Activated T-helper 1 cell treated with Interleukin-2 at 50 U/mL for 16 hours (primary cell): ENCODE measurements around the gene FUT4.
"Not testable (repeated sequence)": the region's sequence is repeated elsewhere in the genome, so short reads cannot be mapped to it uniquely, and the experiment has no call there.

Experiments used
- DNase-seq: peaks from one replicate; pipeline ENCODE4 v3.0.0-alpha.2; 2020; ENCODE audit warnings: low read depth

The FUT4 gene

GRCh38 chr11:94567181-94567670 is 23.5 kb downstream of the FUT4 start, which contains the start of gene PIWIL4:
PIWIL4 (plus strand) TSS chr11:94567368; CDS start chr11:94567519, 151 bp downstream.
- DNase-seq, result no peak

DNA sequence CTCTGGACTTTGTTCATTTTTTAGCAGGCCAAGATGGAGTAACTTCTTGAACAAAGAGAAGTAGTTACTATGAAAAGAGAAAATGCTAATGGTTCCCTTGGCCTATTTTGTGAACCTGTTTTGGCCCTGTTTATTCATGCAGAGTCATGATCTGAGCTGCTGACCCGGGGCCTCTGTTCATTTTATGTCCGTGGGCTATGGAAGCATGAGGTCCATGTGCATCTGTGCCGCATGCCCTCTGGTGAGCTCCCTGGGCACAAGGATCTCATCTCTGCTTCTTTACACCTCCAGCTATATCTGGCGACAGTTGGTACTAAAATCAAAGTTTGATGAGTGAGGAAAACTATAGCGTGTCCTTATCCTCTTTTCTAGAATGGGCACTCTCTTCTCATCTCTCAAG is 24.5 kb downstream of the FUT4 start:
- DNase-seq, result no peak

DNA sequence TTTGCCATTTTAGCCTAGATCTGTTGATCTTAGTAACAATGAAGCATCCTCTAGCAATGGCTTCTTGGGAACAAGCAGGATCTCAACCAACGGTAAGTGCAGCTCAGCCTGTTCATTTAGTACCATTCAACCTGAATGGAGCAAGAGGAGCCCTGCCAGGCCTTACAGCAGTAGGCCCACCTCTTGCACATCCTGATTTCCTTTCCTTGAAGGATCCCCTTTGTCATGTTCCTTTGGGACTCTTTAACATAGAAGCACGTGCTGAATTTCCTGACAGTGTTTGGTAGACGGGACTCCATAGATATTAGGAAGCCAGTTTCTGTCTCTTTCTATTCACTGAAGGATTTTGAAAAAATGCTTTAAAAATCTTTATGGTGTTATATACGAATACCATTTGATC is 25.0 kb downstream of the FUT4 start:
- no peak for DNase-seq

- not testable (repeated sequence) for DNase-seq
Measured at GRCh38 chr11:94572975-94573374, 29.3 kb downstream of the FUT4 start.

DNA sequence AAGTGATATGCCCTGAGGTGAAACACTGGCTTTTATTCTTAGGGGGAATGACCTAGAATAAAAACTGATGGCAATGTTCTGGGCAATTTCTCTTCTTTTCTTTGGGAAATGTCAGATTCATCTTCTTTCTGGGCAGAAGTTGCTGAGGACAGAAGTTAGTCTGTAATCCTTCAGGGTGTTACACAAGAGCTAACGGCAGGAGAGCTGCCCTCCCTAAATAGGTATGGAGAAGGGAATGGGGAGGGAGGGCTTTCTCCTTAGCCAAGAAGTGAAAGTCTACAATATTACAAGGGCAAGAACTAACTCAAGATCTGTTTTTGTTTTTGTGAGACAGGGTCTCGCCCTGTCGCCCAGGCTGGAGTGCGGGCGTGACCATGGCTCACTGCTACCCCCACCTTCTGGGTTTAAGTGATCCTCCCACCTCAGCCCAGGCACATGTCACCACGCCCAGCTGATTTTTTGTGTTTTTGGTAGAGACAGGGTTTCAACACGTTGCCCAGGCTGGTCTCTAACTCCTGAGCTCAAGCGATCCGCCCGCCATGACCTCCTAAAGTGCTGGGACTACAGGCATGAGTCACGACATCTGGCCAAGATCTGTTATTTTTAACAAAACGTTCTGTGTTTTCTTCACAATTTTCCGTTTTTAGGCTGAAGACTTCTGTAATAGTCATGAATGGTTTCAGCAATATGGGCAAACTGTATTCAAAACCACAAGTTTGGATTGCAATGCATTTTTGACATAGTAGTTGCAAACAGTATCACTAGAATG is 30.7 kb downstream of the FUT4 start:
- no peak for DNase-seq

GRCh38 chr11:94576306-94576705 is 32.6 kb downstream of the FUT4 start:
- DNase-seq, result no peak

- no peak for DNase-seq
Measured at GRCh38 chr11:94577841-94578240, 34.1 kb downstream of the FUT4 start.

- no peak for DNase-seq
Measured at GRCh38 chr11:94581926-94582325, 38.2 kb downstream of the FUT4 start.

GRCh38 chr11:94583213-94583865 is 39.6 kb downstream of the FUT4 start:
- DNase-seq, result no peak

- no peak for DNase-seq
Measured at GRCh38 chr11:94583866-94584500, 40.3 kb downstream of the FUT4 start.

DNA sequence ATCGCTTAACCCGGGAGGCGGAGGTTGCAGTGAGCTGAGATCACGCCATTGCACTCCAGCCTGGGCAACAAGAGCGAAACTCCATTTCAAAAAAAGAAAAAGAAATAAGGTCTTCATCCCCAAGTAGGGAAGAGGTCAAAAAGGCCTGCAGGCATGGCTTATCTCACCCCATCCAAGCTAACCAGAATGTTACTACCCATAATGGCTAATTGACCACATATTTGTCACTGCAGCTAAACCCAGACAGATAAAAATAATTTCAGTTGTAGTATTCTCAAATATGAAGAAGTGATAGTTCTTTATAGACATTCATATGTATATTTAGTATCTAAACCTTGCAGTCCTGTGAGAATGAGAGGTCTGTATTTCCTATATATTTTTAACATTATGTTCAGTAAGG is 41.3 kb downstream of the FUT4 start:
- no peak for DNase-seq

- no peak for DNase-seq
Measured at GRCh38 chr11:94585399-94585798, 41.7 kb downstream of the FUT4 start.

DNA sequence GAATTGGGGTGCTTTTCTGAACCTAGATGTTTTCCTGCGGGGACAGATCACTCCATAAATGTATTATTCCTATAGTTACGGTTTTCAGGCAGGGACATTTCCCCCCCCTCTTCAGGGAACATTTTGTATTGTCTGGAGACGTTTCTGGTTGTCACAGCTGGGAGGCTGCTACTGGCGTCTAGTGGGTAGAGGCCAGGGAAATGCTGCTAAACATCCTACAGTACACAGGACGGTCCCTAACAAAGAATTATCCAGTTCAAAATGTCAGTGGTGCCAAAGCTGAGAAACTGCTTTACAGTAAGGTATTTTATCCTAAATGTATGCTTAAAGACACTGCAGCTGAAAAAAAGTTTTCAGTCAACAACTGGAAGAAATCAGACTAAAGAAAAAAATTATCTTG is 42.8 kb downstream of the FUT4 start:
- DNase-seq, result no peak

DNA sequence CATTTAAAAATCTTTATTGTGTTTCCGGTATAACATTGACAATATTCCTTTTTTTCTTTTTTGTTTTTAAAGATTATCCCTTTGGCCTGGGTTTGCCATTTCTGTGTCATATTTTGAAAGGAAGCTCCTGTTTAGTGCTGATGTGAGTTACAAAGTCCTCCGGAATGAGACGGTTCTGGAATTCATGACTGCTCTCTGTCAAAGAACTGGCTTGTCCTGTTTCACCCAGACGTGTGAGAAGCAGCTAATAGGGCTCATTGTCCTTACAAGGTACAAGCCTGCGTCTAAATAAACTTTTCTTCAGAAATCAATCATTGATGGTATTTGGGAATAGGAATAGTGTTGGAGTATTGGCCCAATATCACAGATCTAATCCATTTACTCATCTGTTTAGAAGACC is 43.3 kb downstream of the FUT4 start:
- no peak for DNase-seq

DNA sequence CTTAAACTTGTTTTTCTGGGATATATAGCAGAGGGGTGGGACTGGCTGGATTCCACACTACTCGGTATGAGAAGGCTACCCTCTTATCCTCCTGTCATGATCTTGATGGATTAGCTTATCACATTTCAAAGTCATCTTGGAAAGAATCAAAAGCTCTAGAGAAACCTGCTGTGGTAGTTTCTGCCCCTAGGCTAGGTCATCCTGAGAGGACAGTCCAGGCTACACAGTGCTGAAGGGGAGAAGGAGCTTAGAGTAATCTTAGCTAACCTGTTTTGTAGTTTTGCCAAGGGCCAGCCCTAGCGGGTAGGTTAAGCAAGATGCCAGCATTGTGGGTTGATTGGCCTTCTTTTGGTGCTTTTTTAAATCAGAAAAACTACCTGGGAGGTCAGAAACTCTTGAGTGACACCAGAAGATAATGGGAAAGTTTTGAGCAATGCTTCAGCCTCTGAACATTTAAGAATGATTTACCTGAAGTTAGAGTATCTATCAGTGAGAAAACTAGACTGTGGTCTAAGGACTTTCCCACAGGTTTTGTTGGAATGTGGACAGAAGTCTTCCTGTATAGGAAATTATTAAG is 44.7 kb downstream of the FUT4 start:
- DNase-seq, result no peak

- DNase-seq, result no peak
Measured at GRCh38 chr11:94590352-94591041, 46.8 kb downstream of the FUT4 start.

DNA sequence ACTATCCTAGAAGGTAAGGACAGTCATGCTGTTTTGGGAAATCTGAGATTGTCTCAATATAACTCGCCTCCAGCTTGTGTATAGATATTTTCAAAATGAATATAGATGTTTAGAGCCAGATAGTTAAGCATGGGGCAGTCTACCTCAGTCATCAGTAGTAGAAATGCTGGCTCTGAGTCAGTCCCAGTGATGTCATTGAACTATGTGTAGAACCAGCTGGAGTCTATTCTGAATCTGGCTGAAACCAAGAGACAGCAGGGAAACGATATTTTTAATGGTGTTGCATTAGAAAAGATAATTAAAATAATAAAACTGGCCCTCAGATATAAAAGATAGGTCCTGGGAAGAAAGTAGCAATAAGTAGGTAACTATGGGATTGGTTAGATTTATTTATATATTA is 49.3 kb downstream of the FUT4 start:
- no peak for DNase-seq

DNA sequence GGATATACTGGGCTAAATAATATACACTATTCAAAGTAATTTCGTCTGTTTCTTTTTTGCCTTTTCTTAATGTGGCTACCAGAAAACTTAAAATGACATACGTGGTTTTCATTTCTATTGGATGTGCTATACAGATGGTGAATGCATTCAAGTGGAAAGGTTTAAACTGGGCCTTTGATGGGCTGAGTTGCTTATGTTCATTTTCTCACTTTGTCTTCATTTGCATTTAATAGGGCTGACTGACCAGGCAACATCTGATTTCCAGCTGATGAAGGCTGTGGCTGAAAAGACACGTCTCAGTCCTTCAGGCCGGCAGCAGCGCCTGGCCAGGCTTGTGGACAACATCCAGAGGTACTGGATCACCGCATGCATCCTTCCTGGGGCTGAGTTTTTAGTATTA is 51.4 kb downstream of the FUT4 start:
- no peak for DNase-seq

DNA sequence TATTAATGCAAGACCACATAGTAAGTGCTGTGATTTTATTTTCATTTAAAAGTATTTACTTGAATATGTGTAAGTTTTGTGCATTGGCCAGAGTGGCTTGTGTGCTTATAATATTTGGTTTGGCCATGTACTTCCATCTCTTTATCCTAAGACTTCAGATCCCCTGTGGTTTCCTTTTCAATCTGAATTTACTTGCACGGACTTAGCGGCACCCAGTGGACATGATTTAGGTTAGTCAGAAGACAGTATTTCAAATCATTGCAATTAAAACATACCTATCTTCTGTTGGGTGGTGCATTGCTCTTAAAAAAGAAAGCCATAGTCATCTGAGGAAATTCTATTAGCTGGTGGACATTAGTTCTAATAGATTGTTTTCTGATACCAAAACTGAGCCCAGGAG is 54.2 kb downstream of the FUT4 start:
- DNase-seq, result no peak
